ENCODE measurements around the gene EYA2. TPM values are rescaled to one million over a fixed set of nuclear protein-coding genes. Genes with fewer than 3 reads are reported as not detected.

The EYA2 gene
- total RNA-seq, 2 experiments from 2014 or later = not detected

DNA sequence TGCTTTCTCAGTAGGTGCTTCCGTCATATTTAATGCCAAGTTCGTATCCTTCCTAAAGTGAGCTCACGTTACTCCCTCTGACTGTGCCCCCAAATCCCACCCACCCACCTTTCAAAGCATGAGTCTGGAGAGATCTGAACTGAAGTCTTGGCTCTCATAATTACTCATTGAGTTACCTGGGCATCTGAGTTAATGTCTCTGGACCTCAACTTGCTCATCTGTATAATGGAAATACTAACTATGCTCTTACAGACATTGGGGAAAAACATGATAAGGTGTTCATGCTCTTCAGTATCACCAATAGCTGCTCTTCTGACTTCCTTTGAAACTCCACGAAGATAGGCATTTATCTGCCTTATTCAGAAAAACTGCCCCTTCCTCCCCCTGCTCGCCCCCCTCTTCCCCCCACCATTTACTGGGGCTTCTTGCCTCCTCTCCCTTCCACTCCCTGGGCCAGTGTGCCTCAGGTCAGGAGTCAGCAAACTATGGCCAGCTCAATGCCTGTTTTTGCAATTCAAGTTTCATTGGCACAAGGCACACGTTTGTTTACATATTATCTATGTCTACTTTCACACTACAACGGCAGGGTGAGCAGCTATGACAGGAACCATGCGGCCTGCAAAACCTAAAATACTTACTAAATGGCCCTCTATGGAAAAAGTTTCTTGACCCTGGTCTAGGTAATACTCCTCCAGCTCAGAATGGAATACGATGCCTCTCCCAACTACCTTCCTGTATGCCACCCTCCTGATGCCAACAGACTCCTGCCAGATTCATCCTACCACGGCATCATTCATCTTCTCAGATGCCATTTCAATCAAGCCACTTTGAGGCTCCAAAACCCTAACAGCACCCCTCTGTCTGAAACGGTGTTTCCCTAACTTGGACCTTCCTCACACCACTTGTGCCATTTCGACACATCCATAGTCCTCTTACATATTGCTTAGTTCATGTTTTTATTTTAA lies 323.1 kb downstream of the EYA2 start:
- H3K4me1 Mint-ChIP-seq (ENCODE audit: low read depth) = no peaks in the 10 kb centered on the region
- DNase-seq = no peak
- no peak overlapping the region for H3K4me3 Mint-ChIP-seq
- no peak overlapping the region for H3K27ac Mint-ChIP-seq
- CTCF ChIA-PET = interaction anchor here (1.1 to 3.7 kb wide), 3 partner anchors 10 to 166 kb away, joined by 3 to 24 read pairs (median 4); no protein-coding TSS in a partner anchor
- H3K27me3 Mint-ChIP-seq (ENCODE audit: low read depth) = no peaks in the 10 kb centered on the region
- intact Hi-C loops (cut with micrococcal nuclease) = no loop called here
- H3K9me3 Mint-ChIP-seq = no peaks in the 10 kb centered on the region
- peaks cover 32% of the 10 kb centered on the region for H3K36me3 Mint-ChIP-seq (ENCODE audit: low read depth)

DNA sequence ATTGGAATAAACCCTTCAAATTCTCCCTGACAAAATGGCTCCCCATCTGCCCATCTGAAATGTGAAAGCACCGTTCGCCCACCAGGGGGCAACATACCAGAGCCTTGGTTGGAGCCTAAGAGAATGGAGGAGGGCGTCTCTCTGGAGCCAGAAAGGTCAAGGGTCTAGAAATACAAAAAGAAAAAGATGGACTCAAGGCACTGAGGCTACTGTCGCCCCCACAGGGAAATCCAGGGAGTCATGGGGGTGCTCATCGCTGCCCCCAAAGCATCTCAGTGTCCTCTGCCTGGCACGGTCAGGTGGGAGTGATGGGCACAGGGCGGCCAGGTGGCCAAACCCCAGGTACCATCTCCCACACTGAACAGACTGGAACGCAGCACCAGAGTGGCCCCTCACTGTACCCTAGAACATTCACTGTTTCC lies 325.5 kb downstream of the EYA2 start:
- Mint-ChIP-seq H3K27ac (no peak overlapping the region), H3K4me1 (ENCODE audit: low read depth) (no peaks in the 10 kb centered on the region), H3K27me3 (ENCODE audit: low read depth) (no peaks in the 10 kb centered on the region), H3K9me3 (no peaks in the 10 kb centered on the region), H3K4me3 (no peak overlapping the region), H3K36me3 (ENCODE audit: low read depth) (peaks cover 45% of the 10 kb centered on the region)
- peak; percentile 64 for DNase-seq
- CTCF ChIA-PET = interaction anchor here (3.7 kb wide), 1 partner anchor 164 kb away, joined by 24 read pairs; no protein-coding TSS in a partner anchor
- intact Hi-C loops (cut with micrococcal nuclease) = loop anchor here (1.0 kb wide), 1 partner anchor 164 kb away; no protein-coding TSS in a partner anchor

DNA sequence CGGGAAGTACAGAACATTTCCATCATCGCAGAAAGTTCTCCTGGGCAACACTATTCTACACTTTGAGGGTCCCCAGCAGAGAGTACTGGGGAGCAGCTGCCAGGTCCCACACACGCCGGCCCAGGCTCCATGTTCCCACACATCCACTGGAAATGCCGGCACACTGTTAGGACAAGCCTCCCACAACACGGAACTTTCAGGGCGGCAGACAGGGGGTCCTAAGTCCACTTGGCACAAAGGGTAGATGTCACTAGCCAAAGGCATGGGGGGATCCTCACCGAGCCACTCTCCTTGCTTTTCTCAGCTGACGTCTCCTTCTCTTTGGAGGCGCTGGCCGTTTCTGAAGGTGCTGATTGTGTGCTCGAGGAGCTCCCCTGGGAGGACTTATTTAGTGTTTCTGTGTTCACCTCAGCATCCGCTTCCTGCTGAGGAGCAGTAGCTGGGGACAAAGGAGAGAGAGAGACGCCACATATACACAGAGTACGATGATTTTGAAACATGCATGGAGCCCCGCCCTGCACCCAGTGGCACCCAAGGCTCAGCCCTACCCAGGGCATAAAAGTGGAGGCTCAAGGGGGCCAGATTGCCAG lies 326.5 kb downstream of the EYA2 start:
- Mint-ChIP-seq H3K4me3 (no peak overlapping the region), H3K4me1 (ENCODE audit: low read depth) (no peaks in the 10 kb centered on the region), H3K9me3 (no peaks in the 10 kb centered on the region), H3K27me3 (ENCODE audit: low read depth) (no peaks in the 10 kb centered on the region), H3K27ac (no peak overlapping the region), H3K36me3 (ENCODE audit: low read depth) (peaks cover 42% of the 10 kb centered on the region)
- intact Hi-C loops (cut with micrococcal nuclease) = no loop called here
- DNase-seq = no peak
- CTCF ChIA-PET = interaction anchor here (0.6 to 1.6 kb wide), 6 partner anchors 51 to 1655 kb away, joined by 3 to 13 read pairs (median 3); no protein-coding TSS in a partner anchor

DNA sequence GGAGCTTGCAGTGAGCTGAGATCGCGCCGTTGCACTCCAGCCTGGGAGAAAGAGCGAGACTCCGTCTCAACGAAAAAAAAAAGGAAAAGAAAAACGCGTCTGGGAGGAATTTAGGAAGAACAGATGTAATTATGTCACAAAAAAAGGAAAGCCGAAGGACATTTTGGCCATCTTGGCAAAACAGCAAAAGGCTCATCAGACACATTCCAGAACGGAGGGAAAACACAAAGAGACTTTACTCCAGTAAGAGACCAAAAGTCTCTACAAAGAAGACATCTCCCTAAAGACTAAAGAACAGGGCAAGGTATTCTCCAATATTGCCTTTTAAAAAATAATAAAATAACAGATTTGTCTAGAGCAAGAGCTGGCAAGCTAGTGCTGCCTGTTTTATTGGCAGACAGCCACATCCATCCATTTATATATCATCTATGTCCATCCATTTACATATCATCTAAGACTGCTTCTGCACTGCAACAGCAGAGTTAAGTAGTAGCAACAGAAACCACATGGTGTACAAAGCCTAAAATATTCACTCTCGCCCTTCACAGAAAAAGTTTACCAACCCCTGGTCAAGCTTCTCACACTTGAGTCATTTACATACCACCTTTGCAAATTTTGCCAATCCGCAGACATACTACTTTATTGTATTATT lies 328.0 kb downstream of the EYA2 start:
- Mint-ChIP-seq H3K4me3 (no peak overlapping the region), H3K27ac (peak overlapping the region; percentile 8), H3K36me3 (ENCODE audit: low read depth) (peaks cover 42% of the 10 kb centered on the region), H3K27me3 (ENCODE audit: low read depth) (no peaks in the 10 kb centered on the region), H3K4me1 (ENCODE audit: low read depth) (no peaks in the 10 kb centered on the region), H3K9me3 (no peaks in the 10 kb centered on the region)
- intact Hi-C loops (cut with micrococcal nuclease) = no loop called here
- CTCF ChIA-PET = interaction anchor here (0.9 to 1.6 kb wide), 4 partner anchors 26 to 161 kb away, joined by 3 to 13 read pairs (median 7); no protein-coding TSS in a partner anchor
- no peak for DNase-seq

- CTCF ChIA-PET = interaction anchor here (1.3 kb wide), 1 partner anchor 160 kb away, joined by 10 read pairs; no protein-coding TSS in a partner anchor
- Mint-ChIP-seq H3K27ac (no peak overlapping the region), H3K4me1 (ENCODE audit: low read depth) (no peaks in the 10 kb centered on the region)
These were observed 329.3 kb downstream of the EYA2 start for GRCh38 chr20:47223896-47224295.

GRCh38 chr20:47224300-47224791 lies 329.7 kb downstream of the EYA2 start:
- Mint-ChIP-seq H3K27ac (no peak overlapping the region), H3K4me3 (no peak overlapping the region), H3K36me3 (ENCODE audit: low read depth) (peaks cover 38% of the 10 kb centered on the region), H3K27me3 (ENCODE audit: low read depth) (no peaks in the 10 kb centered on the region), H3K4me1 (ENCODE audit: low read depth) (no peaks in the 10 kb centered on the region), H3K9me3 (no peaks in the 10 kb centered on the region)
- intact Hi-C loops (cut with micrococcal nuclease) = no loop called here
- no peak for DNase-seq
- CTCF ChIA-PET = no interaction called here

More at GRCh38 chr20:47223896-47224295, 329.3 kb downstream of the EYA2 start:
- DNase-seq = no peak
- Mint-ChIP-seq H3K9me3 (no peaks in the 10 kb centered on the region), H3K27me3 (ENCODE audit: low read depth) (no peaks in the 10 kb centered on the region), H3K4me3 (no peak overlapping the region), H3K36me3 (ENCODE audit: low read depth) (peaks cover 38% of the 10 kb centered on the region)
- intact Hi-C loops (cut with micrococcal nuclease) = no loop called here

DNA sequence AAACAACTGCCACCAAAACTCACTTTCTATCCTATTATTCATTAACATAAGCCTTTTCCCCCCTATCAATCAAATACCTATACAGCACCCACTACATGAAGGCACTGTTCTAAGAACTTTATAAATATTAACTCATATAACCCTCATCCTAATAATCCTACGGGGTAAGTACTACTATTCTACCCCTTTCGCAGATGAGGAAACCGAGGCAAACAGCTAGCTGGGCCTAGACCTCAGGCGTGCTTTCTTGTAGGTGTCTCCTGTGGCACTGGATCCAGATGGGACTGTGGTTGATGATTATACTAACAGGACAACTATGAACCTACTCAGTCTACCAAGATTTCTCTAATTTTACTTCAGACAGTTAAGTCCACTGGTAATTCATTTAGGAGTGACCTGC lies 330.2 kb downstream of the EYA2 start:
- Mint-ChIP-seq H3K4me1 (ENCODE audit: low read depth) (no peaks in the 10 kb centered on the region), H3K36me3 (ENCODE audit: low read depth) (peaks cover 34% of the 10 kb centered on the region), H3K4me3 (no peak overlapping the region), H3K9me3 (no peaks in the 10 kb centered on the region), H3K27me3 (ENCODE audit: low read depth) (no peaks in the 10 kb centered on the region), H3K27ac (no peak overlapping the region)
- intact Hi-C loops (cut with micrococcal nuclease) = no loop called here
- CTCF ChIA-PET = no interaction called here
- no peak for DNase-seq

- CTCF ChIA-PET = interaction anchor here (0.6 kb wide), 1 partner anchor 1321 kb away, joined by 4 read pairs; no protein-coding TSS in a partner anchor
These were observed 330.8 kb downstream of the EYA2 start for GRCh38 chr20:47225458-47225857.

DNA sequence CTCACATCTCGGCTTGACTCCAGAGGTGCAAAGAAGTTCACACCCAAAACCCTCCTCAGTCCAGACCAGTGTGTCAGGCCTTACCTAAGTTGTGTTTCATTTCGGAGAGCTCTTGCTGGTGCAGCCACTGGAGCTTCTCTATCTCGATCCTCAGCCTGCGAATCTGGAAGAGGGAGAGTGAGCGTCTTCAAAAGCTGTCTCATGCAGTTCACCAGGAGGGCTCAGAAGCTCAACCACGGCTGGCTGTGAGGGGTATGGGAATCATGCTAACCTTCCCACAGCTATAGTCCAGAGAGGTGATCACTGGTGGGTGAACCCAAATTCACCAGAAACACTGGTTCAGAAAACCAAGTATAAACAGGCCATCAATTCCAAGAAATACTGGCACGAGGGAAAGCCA lies 332.5 kb downstream of the EYA2 start:
- intact Hi-C loops (cut with micrococcal nuclease) = no loop called here
- H3K4me3 Mint-ChIP-seq = no peak overlapping the region
- CTCF ChIA-PET = interaction anchor here (0.6 to 2.0 kb wide), 2 partner anchors 77 to 157 kb away, joined by 3 to 5 read pairs; no protein-coding TSS in a partner anchor
- peaks cover 32% of the 10 kb centered on the region for H3K36me3 Mint-ChIP-seq (ENCODE audit: low read depth)
- no peaks in the 10 kb centered on the region for H3K27me3 Mint-ChIP-seq (ENCODE audit: low read depth)
- H3K27ac Mint-ChIP-seq = no peak overlapping the region
- no peak for DNase-seq
- no peaks in the 10 kb centered on the region for H3K4me1 Mint-ChIP-seq (ENCODE audit: low read depth)
- H3K9me3 Mint-ChIP-seq = no peaks in the 10 kb centered on the region

More at GRCh38 chr20:47225458-47225857, 330.8 kb downstream of the EYA2 start:
- H3K36me3 Mint-ChIP-seq (ENCODE audit: low read depth) = peaks cover 32% of the 10 kb centered on the region
- no peak overlapping the region for H3K4me3 Mint-ChIP-seq
- DNase-seq = no peak
- no peaks in the 10 kb centered on the region for H3K27me3 Mint-ChIP-seq (ENCODE audit: low read depth)
- no peak overlapping the region for H3K27ac Mint-ChIP-seq
- no peaks in the 10 kb centered on the region for H3K9me3 Mint-ChIP-seq
- H3K4me1 Mint-ChIP-seq (ENCODE audit: low read depth) = no peaks in the 10 kb centered on the region
- intact Hi-C loops (cut with micrococcal nuclease) = no loop called here

- Mint-ChIP-seq H3K36me3 (ENCODE audit: low read depth) (peaks cover 29% of the 10 kb centered on the region), H3K9me3 (no peaks in the 10 kb centered on the region), H3K4me3 (no peak overlapping the region), H3K27ac (no peak overlapping the region), H3K4me1 (ENCODE audit: low read depth) (no peaks in the 10 kb centered on the region), H3K27me3 (ENCODE audit: low read depth) (no peaks in the 10 kb centered on the region)
- DNase-seq = no peak
- intact Hi-C loops (cut with micrococcal nuclease) = no loop called here
- CTCF ChIA-PET = interaction anchor here (0.6 to 2.0 kb wide), 2 partner anchors 154 to 156 kb away, joined by 3 to 5 read pairs; no protein-coding TSS in a partner anchor
These were observed 332.9 kb downstream of the EYA2 start for GRCh38 chr20:47227576-47227975.

GRCh38 chr20:47228654-47229053 lies 334.0 kb downstream of the EYA2 start:
- H3K4me1 Mint-ChIP-seq (ENCODE audit: low read depth) = no peaks in the 10 kb centered on the region
- no peak overlapping the region for H3K4me3 Mint-ChIP-seq
- intact Hi-C loops (cut with micrococcal nuclease) = no loop called here
- peaks cover 24% of the 10 kb centered on the region for H3K36me3 Mint-ChIP-seq (ENCODE audit: low read depth)
- DNase-seq = no peak
- H3K9me3 Mint-ChIP-seq = no peaks in the 10 kb centered on the region
- H3K27ac Mint-ChIP-seq = no peak overlapping the region
- no peaks in the 10 kb centered on the region for H3K27me3 Mint-ChIP-seq (ENCODE audit: low read depth)
- CTCF ChIA-PET = interaction anchor here (1.3 to 2.4 kb wide), 2 partner anchors 9 to 155 kb away, joined by 5 to 7 read pairs; no protein-coding TSS in a partner anchor

Data from activated naive CD4-positive, alpha-beta T cell treated with anti-CD3 and anti-CD28 coated beads for 36 hours (primary cell).